K562 (cell line): ENCODE measurements around the gene HAUS2. TPM values are rescaled to one million over a fixed set of nuclear protein-coding genes. Genes with fewer than 3 reads are reported as not detected.

ENCODE experiments used
- ATAC-seq: fragments of 200-7000 bp; cut with Tn5 transposase; 3 replicates; pipeline ENCODE4 v1.9.1; 2020; ENCODE audit warnings: moderate library complexity
- BruUV-seq: library from RNA; stranded (reverse); fragments of 400-500 nt; replicated peaks from 2 replicates; lab custom pipeline; 2021; lab: Mats Ljungman, UMichigan
- CTCF ChIA-PET: fragments of 300-600 bp; formaldehyde crosslinking; extraction: SDS; loops from one replicate; lab custom pipeline; 2021; ENCODE audit warnings: low intra/inter-chr PET ratio; lab: Yijun Ruan, JAX
- POLR2A ChIA-PET: fragments of 300-600, 350-650 bp; sonication (Branson Sonifier 250); formaldehyde crosslinking; extraction: SDS; loops from one replicate; lab custom pipeline; 2021; ENCODE audit warnings: antibody characterized with exemption, inconsistent platforms; lab: Yijun Ruan, JAX
- DNase-seq, 4 experiments: peaks; one replicate each; pipeline versions ENCODE4 v3.0.0 to v3.0.0-alpha.2; 2011 to 2018; ENCODE audit warnings: low spot score in 3 of 4, mixed read lengths in 3 of 4; ENCODE audit errors: extremely low read depth in 1 of 4
- FAIRE-seq: peaks from 2 replicates; lab custom pipeline; 2011; peaks lifted over from hg19 to GRCh38; lab: Jason Lieb, UNC
- H2AFZ ChIP-seq: 2 replicates; pipeline ENCODE4 v1.6.0; 2011; ENCODE audit warnings: low read depth, low read length, control low read depth, inconsistent platforms
- H3K27ac ChIP-seq: fragments of 200-600 bp; 3 replicates; pipeline ENCODE4 v1.8.0; 2011; ENCODE audit warnings: low read depth, mild to moderate bottlenecking, control low read depth, inconsistent platforms, low read length, moderate library complexity, mixed read lengths; ENCODE audit errors: extremely low read depth
- H3K27me3 ChIP-seq, 2 experiments: fragments of 300-600 bp in 1 of 2; 2 replicates in 1 of 2; 3 replicates in 1 of 2; pipeline versions ENCODE4 v1.6.0 to v1.8.0; 2011; ENCODE audit warnings: inconsistent platforms in 2 of 2, low read length in 2 of 2, mild to moderate bottlenecking in 1 of 2, mixed read lengths in 1 of 2, moderate library complexity in 1 of 2; ENCODE audit not compliant: control insufficient read depth in 2 of 2, insufficient read depth in 2 of 2
- H3K36me3 ChIP-seq: fragments of 300-600 bp; 3 replicates; pipeline ENCODE4 v1.8.0; 2011; ENCODE audit warnings: mild to moderate bottlenecking, low read length, inconsistent platforms; ENCODE audit not compliant: control insufficient read depth, insufficient read depth
- H3K4me1 ChIP-seq, 2 experiments: fragments of 200-600 bp in 1 of 2; replicated peaks in 1 of 2; 2 replicates in 1 of 2; 3 replicates in 1 of 2; pipeline versions ENCODE4 v1.5.1 to v1.8.0; 2011; ENCODE audit warnings: inconsistent platforms in 2 of 2, low read length in 2 of 2, mild to moderate bottlenecking in 1 of 2, mixed read lengths in 1 of 2, moderate library complexity in 1 of 2; ENCODE audit not compliant: control insufficient read depth in 2 of 2, insufficient read depth in 2 of 2
- H3K4me2 ChIP-seq: 2 replicates; pipeline ENCODE4 v1.6.1; 2011; ENCODE audit warnings: low read length, control low read depth, inconsistent platforms, mixed read lengths; ENCODE audit not compliant: insufficient read depth
- H3K4me3 ChIP-seq: fragments of 200-600 bp; sonication (generic), shearing (Covaris generic); 2 replicates; pipeline ENCODE4 v1.5.1; 2016; ENCODE audit warnings: control low read depth, inconsistent platforms
- H3K79me2 ChIP-seq: fragments of 200-600 bp; 3 replicates; pipeline ENCODE4 v1.8.0; 2011; ENCODE audit warnings: low read length, inconsistent platforms; ENCODE audit not compliant: control insufficient read depth, insufficient read depth
- H3K9ac ChIP-seq, 2 experiments: 2 replicates each; pipeline versions ENCODE4 v1.6.0 to v1.6.1; 2011; ENCODE audit warnings: low read depth in 2 of 2, low read length in 2 of 2, control low read depth in 1 of 2, inconsistent platforms in 1 of 2, mild to moderate bottlenecking in 1 of 2, mixed read lengths in 1 of 2; ENCODE audit not compliant: insufficient read depth in 1 of 2
- H3K9me1 ChIP-seq: one replicate; pipeline ENCODE4 v1.6.0; 2011; ENCODE audit warnings: inconsistent platforms, mild to moderate bottlenecking, low read length, moderate library complexity; ENCODE audit not compliant: control insufficient read depth, insufficient read depth
- H3K9me3 ChIP-seq: replicated peaks from 2 replicates; pipeline ENCODE4 v1.5.1; 2011; ENCODE audit warnings: low read depth, low read length, inconsistent platforms; ENCODE audit not compliant: control insufficient read depth, insufficient read depth
- H4K20me1 ChIP-seq: replicated peaks from 2 replicates; pipeline ENCODE4 v1.6.1; 2011; ENCODE audit warnings: low read length, inconsistent platforms, mixed read lengths; ENCODE audit not compliant: control insufficient read depth, insufficient read depth
- CCNT2 ChIP-seq: IDR thresholded peaks from 2 replicates; pipeline ENCODE4 v1.6.1; 2011; ENCODE audit warnings: borderline replicate concordance, low read depth, mild to moderate bottlenecking, moderate library complexity, mixed read lengths, low read length; ENCODE audit not compliant: insufficient read length; ENCODE audit errors: extremely low read depth
- DPF2 ChIP-seq: fragments of 450-650 bp; IDR thresholded peaks from 2 replicates; pipeline ENCODE4 v1.6.1; 2016
- EGR1 ChIP-seq: fragments of 450-650 bp; conservative IDR thresholded peaks from 2 replicates; pipeline ENCODE4 v1.6.1; 2017; ENCODE audit warnings: mild to moderate bottlenecking
- EP400 ChIP-seq: fragments of 450-650 bp; IDR thresholded peaks from 2 replicates; pipeline ENCODE4 v1.6.1; 2017; ENCODE audit warnings: antibody characterized with exemption, mild to moderate bottlenecking, moderate library complexity
- NELFE ChIP-seq: IDR thresholded peaks from 2 replicates; pipeline ENCODE4 v1.6.1; 2011; ENCODE audit warnings: mild to moderate bottlenecking; ENCODE audit not compliant: insufficient read depth, insufficient read length
- SMARCE1 ChIP-seq: fragments of 450-650 bp; IDR thresholded peaks from 2 replicates; pipeline ENCODE4 v1.7.1; 2016; ENCODE audit warnings: mild to moderate bottlenecking
- SOX6 ChIP-seq: fragments of 450-650 bp; IDR thresholded peaks from 2 replicates; pipeline ENCODE4 v1.6.1; 2014; ENCODE audit warnings: mild to moderate bottlenecking
- SRSF9 ChIP-seq: fragments of 200-400 bp; formaldehyde crosslinking; IDR thresholded peaks from 2 replicates; pipeline ENCODE4 v1.6.1; 2017; ENCODE audit warnings: low read depth, low read length, borderline replicate concordance
- STAT5B ChIP-seq: fragments of 250-450 bp; sonication (Bioruptor Pico); IDR thresholded peaks from 2 replicates; pipeline ENCODE4 v1.8.0; 2021; ENCODE audit warnings: mild to moderate bottlenecking, inconsistent platforms
- TCF3 ChIP-seq: sonication (generic); formaldehyde crosslinking; IDR thresholded peaks from 2 replicates; pipeline ENCODE4 v1.4.0; 2020; ENCODE audit warnings: mild to moderate bottlenecking, missing genetic modification reagents
- U2AF2 ChIP-seq: fragments of 200-400 bp; formaldehyde crosslinking; optimal IDR thresholded peaks from 2 replicates; pipeline ENCODE3; 2017; ENCODE audit warnings: low read depth, mild to moderate bottlenecking, low read length
- ZNF239 ChIP-seq: fragments of 250-450 bp; sonication (Bioruptor Pico); IDR thresholded peaks from 2 replicates; pipeline ENCODE4 v1.4.0; 2020; ENCODE audit warnings: mild to moderate bottlenecking
- ZNF384 ChIP-seq: IDR thresholded peaks from 2 replicates; pipeline ENCODE4 v1.6.1; 2012; ENCODE audit warnings: low read depth, low read length, improper control_type of control experiment
- ZNF511 ChIP-seq: sonication (generic); formaldehyde crosslinking; IDR thresholded peaks from 2 replicates; pipeline ENCODE4 v1.8.0; 2022; ENCODE audit warnings: mild to moderate bottlenecking, missing genetic modification reagents
- WGBS: fragments of 100-300 bp; shearing (Covaris generic); methylation state at CpG from one replicate; pipeline ENCODE4 v1.1.6; 2016; ENCODE audit warnings: low coverage, mixed read lengths; ENCODE audit not compliant: insufficient coverage; ENCODE audit errors: missing lambda C conversion rate; 5-methylcytosine and 5-hydroxymethylcytosine counted together
- in situ Hi-C: fragments of 300-500 bp; cut with MboI; formaldehyde crosslinking; loops from 4 replicates; pipeline ENCODE4 v1.15.0; 2018; ENCODE audit warnings: inconsistent platforms, mixed read lengths
- intact Hi-C: fragments of 100-400 bp; cut with micrococcal nuclease; formaldehyde crosslinking; loops from 2 replicates; pipeline ENCODE4 v1.14.2; 2022
- polyA plus RNA-seq, 8 experiments: library from polyadenylated mRNA; depleted of rRNA in 4 of 8; stranded (reverse) in 5 of 8; unstranded in 3 of 8; fragments of >200 nt; fragmentation: Nextera tagmentation in 2 of 8; fragmentation: Illumina TruSeq in 1 of 8; extraction: Ambion mirVana in 2 of 8; extraction: Trizol in 1 of 8; gene quantifications; 2 replicates each; pipeline versions ENCODE4 v1.2.1 to v1.2.3, GENCODE V29; 2011 to 2014; ENCODE audit warnings: inconsistent platforms in 1 of 8, missing spikeins in 1 of 8
- total RNA-seq, 7 experiments: library from RNA; depleted of rRNA in 6 of 7; stranded (reverse); fragments of >200 nt in 6 of 7; fragmentation: Illumina TruSeq in 2 of 7; extraction: Trizol in 2 of 7; gene quantifications; 2 replicates each; pipeline versions ENCODE4 v1.2.1 to v1.2.3, GENCODE V29; 2011 to 2021; ENCODE audit warnings: low replicate concordance in 1 of 7
- TF ChIP-seq, protein P1 (sequence below): fragments of 200-800 bp; sonication (Bioruptor generic); IDR thresholded peaks from 2 replicates; pipeline ENCODE4 v1.6.1; 2017; ENCODE audit warnings: missing genetic modification characterization, missing compliant biosample characterization
- TF ChIP-seq, protein P2 (sequence below), 2 experiments: IDR thresholded peaks in 1 of 2; conservative IDR thresholded peaks in 1 of 2; 2 replicates each; pipeline ENCODE4 v1.6.1; 2016; ENCODE audit warnings: low read depth in 2 of 2, mild to moderate bottlenecking in 1 of 2, missing compliant biosample characterization in 1 of 2, missing genetic modification characterization in 1 of 2, moderate library complexity in 1 of 2

Gene HAUS2
- total and polyA plus RNA-seq, 9 of the 15 experiments (the other 6 are each of a cell fraction or from before 2014, with no cell fraction given): 30.6 to 64.9 (median 54.1) TPM

- H3K36me3 ChIP-seq: peaks cover 47% of the 10 kb centered on the region
- H4K20me1 ChIP-seq: no peaks in the 10 kb centered on the region
- DNase-seq (peak in 1 of 4 experiments; percentile 17), ATAC-seq (no peak), FAIRE-seq (no peak)
- ChIA-PET CTCF (interaction anchor here (0.6 kb wide), 1 partner anchor 167 kb away, joined by 4 read pairs; no protein-coding TSS in a partner anchor), POLR2A (interaction anchor here (0.7 to 5.6 kb wide), 9 partner anchors 9 to 516 kb away, joined by 3 to 31 read pairs (median 4); no protein-coding TSS in a partner anchor)
- peaks cover 5 to 17% of the 10 kb centered on the region in 2 experiments for H3K4me1 ChIP-seq
- intact Hi-C loops: loop anchor here (10.0 kb wide), 1 partner anchor 110 kb away; no protein-coding TSS in a partner anchor
- H2AFZ ChIP-seq: no peak overlapping the region
- H3K4me2 ChIP-seq: no peak overlapping the region
- no peaks in the 10 kb centered on the region for H3K9me1 ChIP-seq
- in situ Hi-C loops: no loop called here
- H3K9ac ChIP-seq: no peak overlapping the region
- 33% methylated on average over 4 of the region's 4 CpGs for WGBS
- no peaks in the 10 kb centered on the region for H3K9me3 ChIP-seq
- TF ChIP-seq ZNF239 (CRISPR knock-in tag) (peak; percentile 87), SRSF9 (no peak), SOX6 (peak; percentile 78; the same call in 1 of the 2 replicates), NELFE (no peak), SMARCE1 (0 out of 2 replicates have a peak, but pooled peaks have one; percentile 25), EGR1 (peak; percentile 74), ZNF511 (CRISPR knock-in tag) (no peak), ZNF384 (peak; percentile 48; the same call in 1 of the 2 replicates), DPF2 (0 out of 2 replicates have a peak, but pooled peaks have one; percentile 51), EP400 (no peak), CCNT2 (no peak), STAT5B (no peak), TCF3 (CRISPR knock-in tag) (0 out of 2 replicates have a peak, but pooled peaks have one; percentile 19), U2AF2 (no peak)
- TF ChIP-seq, protein P1, sequence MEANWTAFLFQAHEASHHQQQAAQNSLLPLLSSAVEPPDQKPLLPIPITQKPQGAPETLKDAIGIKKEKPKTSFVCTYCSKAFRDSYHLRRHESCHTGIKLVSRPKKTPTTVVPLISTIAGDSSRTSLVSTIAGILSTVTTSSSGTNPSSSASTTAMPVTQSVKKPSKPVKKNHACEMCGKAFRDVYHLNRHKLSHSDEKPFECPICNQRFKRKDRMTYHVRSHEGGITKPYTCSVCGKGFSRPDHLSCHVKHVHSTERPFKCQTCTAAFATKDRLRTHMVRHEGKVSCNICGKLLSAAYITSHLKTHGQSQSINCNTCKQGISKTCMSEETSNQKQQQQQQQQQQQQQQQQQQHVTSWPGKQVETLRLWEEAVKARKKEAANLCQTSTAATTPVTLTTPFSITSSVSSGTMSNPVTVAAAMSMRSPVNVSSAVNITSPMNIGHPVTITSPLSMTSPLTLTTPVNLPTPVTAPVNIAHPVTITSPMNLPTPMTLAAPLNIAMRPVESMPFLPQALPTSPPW: no peak
- TF ChIP-seq, protein P2, sequence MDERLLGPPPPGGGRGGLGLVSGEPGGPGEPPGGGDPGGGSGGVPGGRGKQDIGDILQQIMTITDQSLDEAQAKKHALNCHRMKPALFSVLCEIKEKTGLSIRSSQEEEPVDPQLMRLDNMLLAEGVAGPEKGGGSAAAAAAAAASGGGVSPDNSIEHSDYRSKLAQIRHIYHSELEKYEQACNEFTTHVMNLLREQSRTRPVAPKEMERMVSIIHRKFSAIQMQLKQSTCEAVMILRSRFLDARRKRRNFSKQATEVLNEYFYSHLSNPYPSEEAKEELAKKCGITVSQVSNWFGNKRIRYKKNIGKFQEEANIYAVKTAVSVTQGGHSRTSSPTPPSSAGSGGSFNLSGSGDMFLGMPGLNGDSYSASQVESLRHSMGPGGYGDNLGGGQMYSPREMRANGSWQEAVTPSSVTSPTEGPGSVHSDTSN (CRISPR knock-in tag; IDR thresholded peaks at IDR 0.05; ENCODE audit: low read depth): no peak
- TF ChIP-seq, protein P2 (tag; conservative IDR thresholded peaks at IDR 0.05; ENCODE audit: low read depth): peak; percentile 28; the same call in 1 of the 2 replicates
- H3K27ac ChIP-seq: no peak overlapping the region
- BruUV-seq: no TSS peak
- H3K27me3 ChIP-seq: no peaks in the 10 kb centered on the region
- no peak overlapping the region for H3K4me3 ChIP-seq
- peaks cover 41% of the 10 kb centered on the region for H3K79me2 ChIP-seq
Measured at GRCh38 chr15:42544853-42545629, 3.6 kb upstream of the HAUS2 start.
